Stimulated activated CD4-positive, alpha-beta T cell treated with anti-CD3 and anti-CD28 coated beads, Interleukin-4, amount 100 ng/mL, for 1 hour (primary cell): Measurements from ENCODE around the gene CDS2.
A peak's percentile ranks its signal among the peaks of the same experiment; 100 is the strongest.

ENCODE experiments used
- DNase-seq: peaks from one replicate; pipeline ENCODE4 v3.0.0-alpha.2; 2020

The CDS2 gene

DNA sequence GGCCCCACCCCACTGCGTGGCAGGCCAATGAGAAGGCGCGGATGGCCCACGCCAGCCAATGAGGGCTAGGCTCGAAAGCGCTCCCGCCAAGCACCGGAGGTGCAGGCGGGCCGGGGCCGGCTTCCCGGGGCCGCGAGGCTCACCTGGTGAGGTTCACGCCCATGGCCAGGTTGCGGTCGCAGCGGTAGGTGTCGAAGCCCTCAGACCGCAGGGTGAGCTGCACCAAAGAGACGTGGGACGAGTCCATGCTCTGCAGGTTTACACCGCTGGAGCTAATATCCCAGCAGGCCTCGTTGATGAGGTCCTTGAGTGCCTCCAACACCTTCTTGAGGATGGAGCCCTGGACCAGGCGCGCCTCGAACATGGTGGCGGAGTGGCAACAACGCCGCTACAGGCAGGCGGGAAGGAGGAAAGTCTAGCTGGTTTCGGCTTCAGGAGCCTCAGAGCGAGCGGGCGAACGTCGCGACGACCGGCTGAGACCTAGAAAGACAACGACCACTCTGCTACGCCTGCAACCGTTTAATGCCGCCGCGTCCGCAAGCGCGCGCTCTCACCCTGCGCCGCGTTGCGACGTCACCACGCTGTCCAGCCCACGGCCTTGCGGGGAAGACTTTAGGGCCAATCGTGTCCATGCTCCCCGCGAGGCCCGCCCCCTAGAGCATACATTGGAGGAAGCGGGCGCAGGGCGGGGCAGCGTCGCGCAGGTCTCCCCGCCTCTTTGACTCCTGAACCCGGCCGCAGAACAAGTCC is 7.2 kb upstream of the CDS2 start, which contains the start of gene PCNA:
Gene PCNA (minus strand): TSS at position 524 of the 750 bp plus-strand sequence. CDS start 160 bp downstream, at position 364.
- DNase-seq: peak; percentile 96

GRCh38 chr20:5120185-5120476 is 6.7 kb upstream of the CDS2 start:
- DNase-seq: no peak

- DNase-seq: no peak
Observed at GRCh38 chr20:5122873-5123260, 3.9 kb upstream of the CDS2 start.

GRCh38 chr20:5127204-5127858 is 523 bp downstream of the CDS2 start:
- DNase-seq: peak; percentile 60

DNA sequence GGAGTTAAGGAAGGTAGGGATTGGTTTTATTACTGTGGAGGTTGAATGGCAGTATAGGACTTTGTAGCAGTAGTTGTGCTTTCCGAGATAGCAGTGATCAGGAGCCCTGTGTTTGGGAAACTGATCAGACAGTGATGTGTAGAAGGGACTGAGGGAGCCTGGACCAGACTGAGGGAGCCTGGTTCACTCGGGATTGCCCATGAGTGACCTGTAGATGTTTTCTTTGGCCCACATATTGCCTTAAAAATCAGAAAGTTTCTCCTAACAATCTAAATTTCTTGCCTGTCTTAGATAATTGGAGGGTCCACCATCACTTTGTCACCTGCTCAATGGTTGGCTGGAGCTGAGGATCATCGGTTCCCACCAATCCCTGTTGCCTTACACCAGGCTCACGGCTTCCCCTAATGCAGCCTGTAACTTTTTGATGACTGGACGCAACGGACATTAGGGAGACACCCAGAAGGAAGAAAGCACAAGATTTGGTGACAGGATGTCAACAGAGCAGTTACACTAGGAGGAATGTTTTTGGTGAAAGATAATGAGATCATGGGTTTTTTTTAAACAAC is 1.1 kb downstream of the CDS2 start:
- DNase-seq: no peak

- no peak for DNase-seq
Observed at GRCh38 chr20:5128886-5129285, 2.1 kb downstream of the CDS2 start.

- DNase-seq: no peak
Observed at GRCh38 chr20:5131502-5131901, 4.7 kb downstream of the CDS2 start.

- DNase-seq: no peak
Observed at GRCh38 chr20:5133998-5134397, 7.2 kb downstream of the CDS2 start.

GRCh38 chr20:5135363-5136012 is 8.7 kb downstream of the CDS2 start:
- DNase-seq: no peak

DNA sequence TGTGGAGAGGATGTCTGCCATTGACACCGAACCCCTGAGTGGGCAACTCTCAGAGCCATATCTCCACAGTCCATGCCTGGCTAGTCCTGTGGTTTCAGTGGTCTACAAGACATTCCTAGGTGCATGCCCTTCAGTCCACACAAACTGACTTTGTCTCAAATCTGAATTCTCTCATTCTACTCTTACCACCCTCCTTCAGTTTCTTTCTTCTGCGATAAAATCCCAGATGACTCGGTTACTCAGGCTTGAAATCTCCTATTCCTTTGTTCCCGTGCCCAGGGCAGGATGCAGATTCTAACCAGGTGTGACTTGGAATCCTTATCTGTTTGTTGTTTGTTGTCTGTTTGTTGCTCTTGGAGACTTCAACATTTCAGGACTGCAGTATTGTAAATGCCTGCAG is 9.3 kb downstream of the CDS2 start:
- no peak for DNase-seq

DNA sequence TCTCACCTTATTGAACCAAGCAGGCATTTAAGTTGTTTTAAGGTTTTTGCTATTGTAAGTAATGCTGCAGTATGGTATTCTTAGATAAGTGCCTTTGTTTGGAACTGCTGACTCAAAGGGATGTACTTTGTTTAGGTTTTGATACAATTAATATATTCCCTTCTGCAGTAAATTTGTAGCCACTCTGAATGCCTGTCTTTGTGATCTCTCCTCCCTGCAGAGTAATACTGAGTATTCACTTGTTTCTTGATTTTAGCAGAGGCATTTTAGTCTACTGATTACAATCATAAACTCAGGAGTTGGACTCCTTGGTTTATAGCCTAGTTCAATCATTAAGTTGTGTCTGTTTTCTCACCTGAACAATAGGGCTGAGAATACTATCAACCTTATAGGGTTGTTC is 13.4 kb downstream of the CDS2 start:
- no peak for DNase-seq

- DNase-seq: no peak
Observed at GRCh38 chr20:5141615-5142014, 14.8 kb downstream of the CDS2 start.

DNA sequence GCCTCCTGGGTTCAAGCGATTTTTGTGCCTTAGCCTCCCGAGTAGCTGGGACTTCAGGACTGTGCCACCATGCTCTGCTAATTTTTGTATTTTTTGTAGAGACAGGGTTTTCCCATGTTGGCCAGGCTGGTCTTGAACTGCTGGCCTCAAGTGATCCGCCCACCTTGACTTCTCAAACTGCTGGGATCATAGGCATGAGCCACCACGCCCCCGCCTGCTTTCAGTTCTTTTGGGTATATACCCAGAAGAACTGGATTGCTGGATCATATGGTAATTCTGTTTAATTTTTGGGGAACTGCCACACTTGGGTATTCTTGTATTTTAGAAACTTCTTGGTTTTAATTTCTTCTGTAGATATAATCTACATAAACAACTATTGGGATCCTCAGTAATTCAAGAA is 17.0 kb downstream of the CDS2 start:
- DNase-seq: peak; percentile 12

- no peak for DNase-seq
Observed at GRCh38 chr20:5145365-5146098, 18.7 kb downstream of the CDS2 start.

GRCh38 chr20:5146099-5146668 is 19.4 kb downstream of the CDS2 start:
- DNase-seq: no peak

DNA sequence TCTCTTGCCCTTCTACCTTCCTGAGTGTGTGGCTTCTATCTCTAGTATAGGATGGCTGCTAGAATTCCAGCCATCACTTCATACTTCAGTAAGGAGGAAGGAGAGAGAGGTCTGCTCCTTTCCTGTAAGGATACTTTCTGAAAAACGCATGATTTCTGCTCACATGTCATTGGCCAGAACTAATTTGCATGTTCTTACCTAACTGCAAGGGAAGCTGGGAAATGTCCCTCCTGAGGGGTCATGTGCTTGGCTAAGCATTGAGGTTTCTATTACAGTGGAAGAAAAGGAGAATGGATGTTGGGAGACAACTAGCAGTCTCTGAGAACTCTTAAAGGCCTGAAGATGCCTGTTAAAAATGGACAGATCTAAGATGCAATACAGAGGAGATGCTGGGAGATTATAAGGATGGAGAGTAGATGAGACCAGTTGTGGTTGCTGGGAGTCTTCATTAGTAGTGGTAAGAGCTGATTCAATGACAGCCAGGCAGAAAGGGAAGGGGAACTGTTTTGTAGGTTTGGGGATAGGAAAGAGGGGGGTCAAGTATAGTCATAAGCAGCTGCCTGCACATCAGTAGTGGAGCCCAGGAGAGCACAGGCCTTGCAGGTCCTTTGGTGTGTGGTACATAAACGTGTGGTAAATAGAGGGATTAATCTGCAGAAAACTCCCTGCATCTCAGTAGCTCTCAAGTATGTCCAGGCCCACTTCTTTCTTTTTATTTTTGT is 20.2 kb downstream of the CDS2 start:
- DNase-seq: no peak

GRCh38 chr20:5148581-5148980 is 21.8 kb downstream of the CDS2 start:
- no peak for DNase-seq

GRCh38 chr20:5149892-5150225 is 23.1 kb downstream of the CDS2 start:
- DNase-seq: no peak

DNA sequence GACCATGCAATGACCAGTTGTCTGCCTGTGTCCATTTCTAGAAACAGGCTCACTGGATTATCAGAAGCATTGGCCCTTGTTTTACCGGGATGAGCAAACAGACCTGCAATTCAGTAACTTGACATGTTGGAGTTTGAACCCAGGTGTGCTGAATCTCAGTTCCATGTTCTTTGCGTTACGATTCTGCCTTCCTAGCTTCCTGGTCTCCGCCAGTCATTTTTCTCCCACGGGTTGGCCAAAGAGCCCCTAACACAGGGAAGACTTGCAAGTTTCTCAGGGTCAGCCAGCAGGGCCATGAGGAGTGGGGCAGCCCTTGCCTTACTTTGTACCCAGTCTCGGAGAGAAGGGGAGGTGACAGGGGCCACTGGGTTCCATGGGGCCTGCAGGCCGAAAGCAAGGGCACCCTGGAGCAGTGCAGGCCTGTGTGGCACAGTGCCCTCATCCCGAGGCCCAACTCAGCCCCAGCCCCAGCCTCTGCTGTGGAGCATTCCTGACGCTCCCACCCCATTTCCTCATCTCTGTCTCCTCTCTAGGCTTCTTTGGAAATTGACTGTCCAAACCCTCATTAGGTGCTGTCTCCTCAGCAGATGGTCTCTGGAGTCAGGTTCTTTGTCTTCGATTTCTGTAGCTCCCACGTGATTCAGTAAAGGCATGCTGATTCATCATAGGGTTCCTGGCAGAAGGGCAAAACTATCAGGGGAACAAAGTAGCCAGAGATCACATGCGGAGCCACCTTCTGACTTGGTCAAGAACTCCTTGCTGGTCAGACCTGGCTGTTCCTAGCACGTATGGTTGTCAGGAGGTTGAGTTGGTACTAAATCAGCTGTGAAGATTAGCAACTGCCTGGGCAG is 23.6 kb downstream of the CDS2 start:
- DNase-seq: no peak

GRCh38 chr20:5153152-5153467 is 26.3 kb downstream of the CDS2 start:
- no peak for DNase-seq
